GM12892 (cell line): ENCODE measurements around the gene ABCC9.

Experiments
- POLR2A ChIP-seq: IDR thresholded peaks from 2 replicates; pipeline ENCODE4 v1.6.1; 2011; ENCODE audit warnings: low read depth, low read length, control low read depth
- POLR2AphosphoS5 ChIP-seq: IDR thresholded peaks from 2 replicates; pipeline ENCODE4 v1.6.1; 2011; ENCODE audit warnings: low read depth, low read length, control low read depth
- TAF1 ChIP-seq: IDR thresholded peaks from 2 replicates; pipeline ENCODE4 v1.6.1; 2011; ENCODE audit warnings: low read depth, mild to moderate bottlenecking, control low read depth, low read length, borderline replicate concordance

- TF ChIP-seq POLR2A (no peak), POLR2AphosphoS5 (no peak), TAF1 (no peak)
Observed at GRCh38 chr12:21813751-21814150, 127.5 kb downstream of the ABCC9 start.
